Activated T-cell treated with anti-CD3 and anti-CD28 coated beads for 1 hour (primary cell): Measurements from ENCODE around the gene SPCS2.
A peak's percentile ranks its signal among the peaks of the same experiment; 100 is the strongest.

ENCODE experiments used
- DNase-seq: peaks from one replicate; pipeline ENCODE4 v3.0.0-alpha.2; 2020; ENCODE audit warnings: low read depth

Gene SPCS2

DNA sequence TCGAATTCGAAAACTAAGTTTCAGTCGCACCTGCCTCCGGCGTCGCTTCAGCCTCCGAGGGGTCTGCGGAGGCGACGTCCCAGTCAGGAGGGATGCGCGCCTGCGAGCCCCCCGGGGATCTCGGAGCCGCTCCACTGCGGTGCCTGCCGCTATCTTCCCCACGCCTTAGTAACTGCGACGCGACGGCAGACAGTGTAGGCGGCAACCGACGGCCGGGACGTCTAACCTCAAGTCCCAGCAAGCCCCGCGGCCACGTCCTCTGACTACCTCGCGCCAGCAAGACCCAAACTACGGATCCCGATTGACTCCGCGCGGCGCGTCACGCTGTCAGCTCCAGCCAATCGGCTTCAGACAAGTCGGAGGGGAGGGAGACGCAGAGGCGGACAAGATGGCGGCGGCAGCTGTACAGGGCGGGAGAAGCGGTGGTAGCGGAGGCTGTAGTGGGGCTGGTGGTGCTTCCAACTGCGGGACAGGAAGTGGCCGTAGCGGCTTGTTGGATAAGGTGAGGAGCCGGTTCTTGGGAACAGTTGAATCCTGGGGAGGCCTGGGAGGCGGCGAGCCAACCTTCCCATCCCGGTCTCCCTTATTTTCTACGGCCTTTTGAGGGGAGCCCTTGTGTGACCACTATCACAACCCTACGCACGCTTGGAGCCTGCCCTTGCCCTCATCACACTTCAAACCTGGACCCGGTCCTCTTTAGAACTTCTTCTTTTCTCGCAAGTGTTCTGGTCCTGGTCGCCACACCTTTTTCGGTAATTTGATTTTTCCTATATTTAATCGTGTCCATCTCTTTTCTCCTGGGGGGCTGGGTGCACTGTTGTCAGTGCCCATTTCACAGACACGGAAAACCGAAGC is at the start of gene SPCS2, which contains the start of gene XRRA1:
SPCS2 (plus strand) TSS at position 369 of the 855 bp plus-strand sequence; CDS start at position 389, 20 bp downstream.
XRRA1 (minus strand) TSS at position 194 of the 855 bp plus-strand sequence. CDS start 8,213 bp downstream, outside the sequence.
- peak; percentile 93 for DNase-seq

DNA sequence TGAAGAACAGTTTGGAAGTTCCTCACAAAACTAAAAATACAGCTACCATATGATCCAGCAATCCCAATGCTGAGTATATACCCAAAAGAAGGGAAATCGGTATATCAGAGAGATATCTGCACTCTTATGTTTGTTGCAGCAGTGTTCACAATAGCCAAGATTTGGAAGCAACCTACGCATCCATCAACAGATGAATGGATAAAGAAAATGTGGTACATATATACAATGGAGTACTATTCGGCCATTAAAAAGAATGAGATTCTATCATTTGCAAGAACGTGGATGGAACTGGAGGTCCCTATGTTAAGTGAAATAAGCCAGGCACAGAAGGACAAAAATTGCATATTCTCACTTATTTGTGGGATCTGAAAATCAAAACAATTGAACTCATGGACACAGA is 46.7 kb upstream of the SPCS2 start:
- DNase-seq: no peak

DNA sequence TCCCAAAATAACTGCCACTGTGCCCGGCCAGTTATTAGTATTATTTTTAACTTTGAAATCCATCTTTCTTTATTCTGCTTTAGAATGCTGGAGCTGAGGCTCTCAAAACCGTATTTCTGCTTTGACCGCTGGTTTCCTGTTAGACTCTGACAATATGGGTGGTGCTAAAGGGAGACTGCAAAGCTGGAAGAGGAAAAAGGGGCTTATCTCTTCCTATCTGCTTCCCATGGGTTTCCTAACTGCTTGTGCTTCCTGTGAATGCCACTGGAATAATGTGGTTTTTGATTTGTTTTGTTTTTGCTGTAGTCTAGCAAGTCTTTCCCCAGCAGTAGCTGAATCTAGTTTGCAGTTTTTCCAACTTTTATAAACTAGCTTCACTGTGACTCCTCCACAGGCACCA is 43.7 kb upstream of the SPCS2 start:
- DNase-seq: no peak

DNA sequence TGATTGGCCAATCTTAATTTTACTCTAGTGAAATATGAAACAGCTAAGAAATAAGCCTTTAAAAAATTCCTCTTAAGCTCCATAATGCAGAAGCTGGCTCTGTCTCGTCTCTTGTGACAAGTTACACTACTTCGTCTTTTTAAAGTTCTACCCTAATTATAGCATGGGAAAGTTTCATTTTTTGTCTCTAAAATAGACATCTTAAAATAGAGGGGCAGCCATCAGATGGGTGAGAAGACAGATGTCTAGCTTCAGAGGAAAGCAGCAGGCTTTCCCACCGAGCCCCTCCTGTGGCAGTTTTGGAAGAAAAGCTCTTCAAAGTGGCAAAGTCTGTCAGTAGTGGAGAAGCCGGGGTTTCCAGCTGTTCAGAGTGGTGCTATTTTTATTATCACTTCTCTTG is 39.7 kb upstream of the SPCS2 start:
- no peak for DNase-seq

DNA sequence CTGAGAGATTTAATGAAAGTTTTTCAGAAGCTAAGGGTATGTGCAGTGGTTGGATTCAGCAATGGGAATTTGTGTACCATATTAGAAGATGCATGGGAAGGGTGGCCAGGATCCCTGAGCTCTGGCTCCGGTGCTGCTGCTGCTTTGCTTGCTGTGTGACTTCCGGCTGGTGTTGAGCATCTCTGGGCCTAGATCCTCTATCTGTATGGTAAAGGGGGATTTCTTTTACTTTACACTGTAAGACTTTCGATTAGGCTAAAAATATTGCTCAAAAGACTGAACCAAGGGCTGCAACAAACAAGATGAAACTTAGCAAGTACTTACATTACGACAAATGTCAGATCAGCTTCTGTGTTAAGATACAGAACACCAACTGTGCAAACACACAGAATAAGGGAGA is 39.3 kb upstream of the SPCS2 start:
- no peak for DNase-seq

GRCh38 chr11:74923125-74923524 is 25.9 kb upstream of the SPCS2 start:
- DNase-seq: no peak

DNA sequence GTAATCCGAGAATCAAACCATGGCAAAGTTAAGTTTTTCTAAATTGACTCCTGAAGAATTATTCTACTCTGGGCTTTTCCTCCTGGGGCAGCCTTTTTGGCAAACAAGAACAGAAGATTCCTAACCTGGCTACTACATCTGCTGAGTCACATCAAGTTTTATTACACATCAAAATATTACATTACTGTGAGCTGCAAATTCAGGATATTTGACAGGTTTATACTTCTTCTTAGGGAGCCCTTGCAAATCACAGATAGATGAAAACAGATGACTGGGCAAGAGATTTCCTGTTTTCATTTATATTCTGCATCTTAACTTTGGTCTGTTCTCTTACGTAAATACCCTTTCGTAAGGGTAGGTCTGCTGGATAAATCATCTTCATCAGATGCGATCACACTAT is 23.8 kb upstream of the SPCS2 start:
- no peak for DNase-seq

GRCh38 chr11:74926304-74927030 is 22.6 kb upstream of the SPCS2 start:
- DNase-seq: no peak

GRCh38 chr11:74927496-74927895 is 21.6 kb upstream of the SPCS2 start:
- no peak for DNase-seq

GRCh38 chr11:74929431-74930363 is 19.4 kb upstream of the SPCS2 start:
- peak; percentile 48 for DNase-seq

DNA sequence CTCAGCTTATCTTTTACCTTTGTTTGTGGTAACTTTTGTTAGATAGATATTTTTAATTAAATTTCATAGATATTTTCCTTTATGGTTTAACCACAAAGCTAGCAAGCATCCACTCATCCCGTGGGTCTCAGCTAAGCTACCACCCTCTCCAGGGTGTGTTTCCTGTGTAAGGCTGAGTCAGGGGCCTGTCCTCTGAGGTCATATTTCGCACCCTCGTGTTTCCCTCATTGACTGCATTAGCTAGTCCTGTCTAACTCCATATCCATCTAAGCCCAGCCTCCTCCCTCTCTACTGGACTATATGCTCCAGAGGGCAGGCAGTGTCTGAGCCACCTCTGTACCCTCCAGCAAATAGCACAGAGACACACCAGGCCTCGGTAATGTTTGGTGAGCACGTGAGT is 16.9 kb upstream of the SPCS2 start:
- DNase-seq: no peak

GRCh38 chr11:74932797-74933196 is 16.3 kb upstream of the SPCS2 start:
- DNase-seq: no peak

DNA sequence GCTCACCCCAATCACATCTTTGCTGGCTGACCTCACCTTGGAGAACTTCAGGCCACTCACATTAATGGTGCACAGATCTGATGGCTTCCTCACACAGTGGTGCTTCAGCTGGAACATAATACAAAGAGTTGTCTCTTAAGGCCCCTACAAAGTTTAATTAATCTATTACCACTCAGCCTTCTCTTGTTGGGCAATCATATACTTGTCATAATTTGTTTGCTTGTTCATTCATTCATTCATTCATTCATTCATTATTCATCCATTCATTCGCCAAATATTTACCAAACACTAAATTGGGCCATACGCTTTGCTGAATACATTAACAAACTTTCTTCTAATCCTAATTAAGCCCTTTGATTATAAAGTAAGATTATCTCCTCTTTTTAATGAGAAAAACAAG is 15.3 kb upstream of the SPCS2 start:
- no peak for DNase-seq

DNA sequence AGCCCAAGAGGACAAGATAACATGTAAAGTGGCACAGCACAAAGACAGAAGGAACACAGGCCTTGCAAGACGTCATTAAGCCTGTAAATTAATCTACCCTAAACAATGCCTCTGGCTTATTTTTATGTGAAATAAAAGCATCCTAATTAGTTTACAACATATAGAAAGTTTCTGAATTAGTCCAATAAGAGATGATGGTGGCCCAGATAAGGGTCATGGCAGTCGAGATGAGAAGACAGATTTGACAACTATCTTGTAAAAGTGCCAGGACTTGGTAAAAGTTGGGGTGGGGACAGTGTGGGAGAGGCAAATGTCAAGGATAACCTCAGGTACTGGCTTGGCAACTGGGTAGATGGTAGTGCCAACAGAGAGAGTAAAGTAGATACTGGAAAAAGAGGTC is 13.8 kb upstream of the SPCS2 start:
- no peak for DNase-seq

- no peak for DNase-seq
Measured at GRCh38 chr11:74936087-74936486, 13.0 kb upstream of the SPCS2 start.

DNA sequence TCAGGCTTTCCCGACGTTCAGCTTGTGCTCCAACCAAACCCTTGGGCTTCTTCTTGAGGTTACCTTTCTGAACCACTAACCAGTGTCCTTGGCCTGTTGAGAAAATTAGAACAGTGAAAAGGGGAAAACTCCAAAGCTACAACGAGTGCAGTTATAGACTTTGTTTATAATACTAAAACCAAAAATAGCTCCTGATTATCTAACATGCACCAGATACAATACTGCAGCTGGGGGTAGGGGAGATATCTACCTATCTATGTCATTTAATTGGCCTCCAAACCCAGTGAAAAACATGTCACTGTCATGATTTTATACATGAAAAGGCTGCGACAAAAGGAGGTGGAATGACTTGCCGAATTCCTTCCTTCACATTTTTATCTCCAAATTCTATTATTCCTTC is 12.1 kb upstream of the SPCS2 start:
- no peak for DNase-seq

DNA sequence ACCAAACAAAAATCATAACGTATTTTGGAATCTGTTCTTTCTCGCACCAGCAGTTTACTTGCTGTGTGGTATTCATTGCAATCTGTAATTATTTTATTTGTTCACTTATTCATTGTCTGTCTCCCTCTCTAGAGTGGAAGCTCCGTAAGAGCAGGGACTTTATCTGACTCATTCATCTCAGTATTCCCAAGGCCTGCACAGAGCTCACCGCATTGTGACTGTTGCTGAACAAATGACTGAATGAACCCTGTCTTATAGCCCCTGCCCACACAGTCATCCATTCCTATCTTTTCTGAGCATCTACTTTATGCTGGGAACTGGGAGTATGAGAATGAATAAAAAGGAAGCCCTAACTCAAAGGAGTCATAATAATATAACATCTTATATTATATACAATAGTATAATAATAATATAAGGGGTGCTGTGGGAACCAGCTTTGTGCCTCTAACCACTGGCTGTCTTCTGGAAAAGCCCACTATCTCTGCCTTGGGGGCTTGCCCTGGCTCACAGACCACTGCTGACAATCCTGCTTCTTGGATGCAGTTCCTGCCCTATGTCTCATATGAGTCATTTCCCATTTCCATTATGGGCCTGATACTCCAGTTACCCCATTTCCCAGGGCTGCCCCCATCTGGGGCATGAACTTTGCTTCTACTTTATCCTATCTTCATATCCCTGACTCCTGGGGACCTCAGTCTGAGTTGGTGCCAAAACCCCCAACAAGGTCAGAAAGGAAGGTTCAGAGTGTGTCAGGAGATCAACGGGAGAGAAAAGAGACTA is 11.2 kb upstream of the SPCS2 start:
- no peak for DNase-seq

- no peak for DNase-seq
Measured at GRCh38 chr11:74941492-74941891, 7.6 kb upstream of the SPCS2 start.

DNA sequence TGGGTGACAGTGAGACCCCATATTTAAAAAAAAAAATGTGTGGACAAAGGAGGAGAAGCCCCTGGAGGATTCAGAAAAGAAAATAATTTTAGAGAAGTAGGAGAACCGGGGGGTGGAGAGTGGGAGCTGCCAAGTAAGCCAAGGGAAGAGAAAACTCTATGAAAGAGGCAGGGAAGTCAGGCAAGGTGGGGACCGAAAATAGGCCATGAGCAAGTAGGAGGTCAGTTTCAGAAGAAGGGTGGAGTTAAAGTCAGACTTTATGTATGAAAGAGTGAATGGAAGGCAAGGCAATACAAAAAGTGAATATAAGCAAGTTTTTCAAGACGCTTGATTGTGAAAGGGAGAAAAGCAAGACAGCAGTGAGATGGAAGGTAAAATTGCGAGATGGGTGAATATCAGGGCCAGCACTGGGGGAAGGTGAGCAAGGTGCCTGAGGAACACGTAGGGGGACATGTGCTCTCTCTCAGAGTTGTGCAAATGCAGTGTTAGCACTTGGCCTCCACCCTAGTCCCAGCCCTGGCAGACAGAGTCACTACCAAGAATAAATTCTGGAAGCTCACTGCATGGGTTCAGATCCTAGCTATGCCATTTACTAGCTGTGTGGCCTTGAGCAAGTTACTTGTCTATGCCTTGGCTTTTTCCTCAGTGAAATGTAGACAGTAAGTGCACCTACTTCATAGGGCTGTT is 6.8 kb upstream of the SPCS2 start:
- no peak for DNase-seq

DNA sequence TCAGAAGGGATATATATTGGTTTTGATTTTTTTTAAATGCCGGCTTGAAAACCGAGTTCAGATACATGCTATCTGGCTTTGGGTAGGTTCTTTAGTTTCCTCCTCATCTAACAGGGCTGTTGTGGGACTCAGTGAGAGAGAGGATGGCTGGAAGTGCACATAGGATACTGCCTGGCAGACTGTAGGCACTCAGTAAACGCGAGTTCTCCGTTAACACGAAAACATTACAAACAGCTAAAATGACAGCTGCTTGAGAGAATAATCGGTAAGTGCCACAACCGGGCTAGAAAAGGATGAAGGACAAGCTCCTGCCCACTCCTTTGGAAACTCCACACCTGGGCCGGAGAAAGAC is 544 bp upstream of the SPCS2 start:
- DNase-seq: no peak

GRCh38 chr11:74949753-74950137 is 679 bp downstream of the SPCS2 start:
- no peak for DNase-seq
